ENCODE measurements around the gene PPP2R3A. TPM values are rescaled to one million over a fixed set of nuclear protein-coding genes. Genes with fewer than 3 reads are reported as not detected.
"Not testable (repeated sequence)": the region's sequence is repeated elsewhere in the genome, so short reads cannot be mapped to it uniquely, and the experiment has no call there.

PPP2R3A gene
- total and polyA plus RNA-seq, 7 experiments from 2014 or later: 0.13 to 0.89 (median 0.40) TPM; not detected in 1

- peak overlapping the region; percentile 71 to 100 (median 99) for H3K27ac Mint-ChIP-seq
- CTCF ChIA-PET: not testable (repeated sequence)
Measured at GRCh38 chr3:136192195-136192594, 226.7 kb downstream of the PPP2R3A start.

GRCh38 chr3:136192831-136193230, 227.3 kb downstream of the PPP2R3A start:
- Mint-ChIP-seq H3K36me3 (peaks cover 6 to 46% (median 17%) of the 10 kb centered on the region in 5 donors), H3K9me3 (peaks cover 0 to 17% (median 0%) of the 10 kb centered on the region in 11 donors), H3K27ac (peak overlapping the region; percentile 63 to 100 (median 99)), H3K4me3 (peak overlapping the region; percentile 91 to 99 (median 98)), H3K27me3 (peaks cover 0 to 6% (median 0%) of the 10 kb centered on the region in 5 donors), H3K4me1 (peaks cover 46 to 68% (median 63%) of the 10 kb centered on the region in 7 donors)
- no peaks in the 10 kb centered on the region for H3K27me3 ChIP-seq (ENCODE audit: control insufficient read depth in 2 of 2, insufficient read depth in 2 of 2, low read length in 2 of 2)
- POLR2A ChIA-PET: interaction anchor here (0.6 to 6.3 kb wide), 6 partner anchors 10 to 560 kb away, joined by 3 to 78 read pairs (median 4); partner anchors contain the start of genes PCCB and STAG1
- CTCF ChIA-PET: interaction anchor here (1.2 to 1.3 kb wide), 2 partner anchors 20 to 821 kb away, joined by 3 read pairs; no protein-coding TSS in a partner anchor
- peaks cover 30 to 36% of the 10 kb centered on the region in 2 donors for H3K4me1 ChIP-seq (ENCODE audit: control insufficient read depth in 2 of 2, insufficient read depth in 2 of 2, low read length in 2 of 2)
- intact Hi-C loops (cut with micrococcal nuclease): loop anchor here (2.0 to 10.0 kb wide), 8 partner anchors 14 to 1992 kb away; partner anchors contain the start of genes ARMC8 (in 1 of the 2) and PPP2R3A (in 1 of the 2)
- ATAC-seq (no peak), DNase-seq (no peak)
- no peaks in the 10 kb centered on the region for H3K9me3 ChIP-seq (ENCODE audit: control insufficient read depth in 2 of 3, low read length in 3 of 3)
- peaks cover 0 to 14% (median 0%) of the 10 kb centered on the region in 3 experiments for H3K36me3 ChIP-seq (ENCODE audit: control insufficient read depth in 2 of 3, insufficient read depth in 3 of 3, low read length in 3 of 3)
- peak overlapping the region; percentile 94 for H3K27ac ChIP-seq (ENCODE audit: low read depth, low read length)
- H3K4me3 ChIP-seq (ENCODE audit: low read length): peak overlapping the region; percentile 83

More at GRCh38 chr3:136192195-136192594, 226.7 kb downstream of the PPP2R3A start:
- Mint-ChIP-seq H3K4me3 (peak overlapping the region; percentile 91 to 99 (median 98)), H3K36me3 (peaks cover 6 to 46% (median 17%) of the 10 kb centered on the region in 5 donors), H3K4me1 (peaks cover 51 to 68% (median 63%) of the 10 kb centered on the region in 7 donors), H3K9me3 (peaks cover 0 to 17% (median 0%) of the 10 kb centered on the region in 11 donors)
- not testable (repeated sequence) for H3K9me3 ChIP-seq (ENCODE audit: control insufficient read depth in 2 of 3, low read length in 3 of 3); H3K27me3 ChIP-seq (ENCODE audit: control insufficient read depth in 2 of 2, insufficient read depth in 2 of 2, low read length in 2 of 2); DNase-seq; H3K27me3 Mint-ChIP-seq; ATAC-seq
- intact Hi-C loops (cut with micrococcal nuclease): loop anchor here (2.0 to 10.0 kb wide), 8 partner anchors 13 to 1993 kb away; partner anchors contain the start of genes ARMC8 (in 1 of the 2) and PPP2R3A (in 1 of the 2)
- Histone ChIP-seq H3K4me1 (ENCODE audit: control insufficient read depth in 2 of 2, insufficient read depth in 2 of 2, low read length in 2 of 2) (peaks cover 32 to 39% of the 10 kb centered on the region in 2 donors), H3K4me3 (ENCODE audit: low read length) (peak overlapping the region; percentile 83), H3K27ac (ENCODE audit: low read depth, low read length) (peak overlapping the region; percentile 94), H3K36me3 (ENCODE audit: control insufficient read depth in 2 of 3, insufficient read depth in 3 of 3, low read length in 3 of 3) (peaks cover 0 to 14% (median 0%) of the 10 kb centered on the region in 3 experiments)
- POLR2A ChIA-PET: interaction anchor here (1.6 to 6.3 kb wide), 2 partner anchors 57 to 561 kb away, joined by 4 to 78 read pairs; partner anchors contain the start of genes PCCB and STAG1

- Mint-ChIP-seq H3K4me1 (peaks cover 42 to 67% (median 63%) of the 10 kb centered on the region in 7 donors), H3K4me3 (peak overlapping the region; percentile 91 to 99 (median 98)), H3K9me3 (peaks cover 0 to 17% (median 0%) of the 10 kb centered on the region in 11 donors), H3K36me3 (peaks cover 6 to 47% (median 16%) of the 10 kb centered on the region in 5 donors), H3K27ac (peak overlapping the region; percentile 94 to 100 (median 99)), H3K27me3 (peaks cover 0 to 6% (median 0%) of the 10 kb centered on the region in 5 donors)
- DNase-seq: no peak
- peaks cover 0 to 14% (median 0%) of the 10 kb centered on the region in 3 experiments for H3K36me3 ChIP-seq (ENCODE audit: control insufficient read depth in 2 of 3, insufficient read depth in 3 of 3, low read length in 3 of 3)
- peak overlapping the region; percentile 94 for H3K27ac ChIP-seq (ENCODE audit: low read depth, low read length)
- peak overlapping the region; percentile 83 for H3K4me3 ChIP-seq (ENCODE audit: low read length)
- no peaks in the 10 kb centered on the region for H3K9me3 ChIP-seq (ENCODE audit: control insufficient read depth in 2 of 3, low read length in 3 of 3)
- peaks cover 30% of the 10 kb centered on the region in 2 donors for H3K4me1 ChIP-seq (ENCODE audit: control insufficient read depth in 2 of 2, insufficient read depth in 2 of 2, low read length in 2 of 2)
- intact Hi-C loops (cut with micrococcal nuclease): loop anchor here (1.0 to 10.0 kb wide), 12 partner anchors 7 to 1991 kb away; partner anchors contain the start of genes ARMC8 (in 1 of the 2) and PPP2R3A (in 1 of the 2)
- ChIA-PET CTCF (interaction anchor here (0.6 to 1.3 kb wide), 4 partner anchors 13 to 821 kb away, joined by 3 read pairs; no protein-coding TSS in a partner anchor), POLR2A (interaction anchor here (0.6 to 6.3 kb wide), 12 partner anchors 7 to 668 kb away, joined by 3 to 78 read pairs (median 4); partner anchors contain the start of genes NCK1, PCCB and STAG1)
- ATAC-seq: no peak
- H3K27me3 ChIP-seq (ENCODE audit: control insufficient read depth in 2 of 2, insufficient read depth in 2 of 2, low read length in 2 of 2): no peaks in the 10 kb centered on the region
Measured at GRCh38 chr3:136193278-136194054, 227.9 kb downstream of the PPP2R3A start.

GRCh38 chr3:136194409-136195257, 229.1 kb downstream of the PPP2R3A start:
- POLR2A ChIA-PET: interaction anchor here (0.6 to 6.3 kb wide), 16 partner anchors 8 to 1709 kb away, joined by 3 to 78 read pairs (median 4); partner anchors contain the start of genes ANAPC13, CEP63, NCK1 and PCCB
- H3K27me3 ChIP-seq (ENCODE audit: control insufficient read depth in 2 of 2, insufficient read depth in 2 of 2, low read length in 2 of 2): no peaks in the 10 kb centered on the region
- Mint-ChIP-seq H3K4me1 (peaks cover 32 to 56% (median 52%) of the 10 kb centered on the region in 7 donors), H3K27ac (peak overlapping the region; percentile 94 to 100 (median 99)), H3K36me3 (peaks cover 6 to 48% (median 13%) of the 10 kb centered on the region in 5 donors), H3K9me3 (peaks cover 0 to 17% (median 0%) of the 10 kb centered on the region in 11 donors), H3K4me3 (peak overlapping the region; percentile 91 to 99 (median 98)), H3K27me3 (peaks cover 0 to 6% (median 0%) of the 10 kb centered on the region in 5 donors)
- no peaks in the 10 kb centered on the region for H3K9me3 ChIP-seq (ENCODE audit: control insufficient read depth in 2 of 3, low read length in 3 of 3)
- H3K36me3 ChIP-seq (ENCODE audit: control insufficient read depth in 2 of 3, insufficient read depth in 3 of 3, low read length in 3 of 3): peaks cover 0 to 14% (median 0%) of the 10 kb centered on the region in 3 experiments
- H3K4me3 ChIP-seq (ENCODE audit: low read length): peak overlapping the region; percentile 83
- peak; percentile 31 for ATAC-seq
- DNase-seq: peak; percentile 25 to 89 (median 76)
- H3K4me1 ChIP-seq (ENCODE audit: control insufficient read depth in 2 of 2, insufficient read depth in 2 of 2, low read length in 2 of 2): peaks cover 19 to 23% of the 10 kb centered on the region in 2 donors
- intact Hi-C loops (cut with micrococcal nuclease): loop anchor here (1.0 to 10.0 kb wide), 12 partner anchors 8 to 1990 kb away; partner anchors contain the start of genes ARMC8 (in 1 of the 2) and PPP2R3A (in 1 of the 2)
- peak overlapping the region; percentile 94 for H3K27ac ChIP-seq (ENCODE audit: low read depth, low read length)
- CTCF ChIA-PET: interaction anchor here (0.6 to 1.6 kb wide), 5 partner anchors 15 to 558 kb away, joined by 3 to 6 read pairs (median 3); partner anchors contain the start of genes PCCB and STAG1

GRCh38 chr3:136195258-136196063, 229.9 kb downstream of the PPP2R3A start:
- peaks cover 0 to 14% (median 0%) of the 10 kb centered on the region in 3 experiments for H3K36me3 ChIP-seq (ENCODE audit: control insufficient read depth in 2 of 3, insufficient read depth in 3 of 3, low read length in 3 of 3)
- H3K27me3 Mint-ChIP-seq: peaks cover 0 to 7% (median 0%) of the 10 kb centered on the region in 5 donors
- intact Hi-C loops (cut with micrococcal nuclease): loop anchor here (1.0 to 10.0 kb wide), 14 partner anchors 21 to 1989 kb away; partner anchors contain the start of genes NCK1 (in 2 of the 2), PCCB (in 2 of the 2), STAG1 (in 2 of the 2) and ANAPC13 (in 1 of the 2)
- H3K27me3 ChIP-seq (ENCODE audit: control insufficient read depth in 2 of 2, insufficient read depth in 2 of 2, low read length in 2 of 2): no peaks in the 10 kb centered on the region
- ATAC-seq: peak; percentile 69
- peak overlapping the region; percentile 83 for H3K4me3 ChIP-seq (ENCODE audit: low read length)
- peaks cover 0 to 17% (median 0%) of the 10 kb centered on the region in 11 donors for H3K9me3 Mint-ChIP-seq
- H3K4me1 Mint-ChIP-seq: peaks cover 27 to 47% (median 45%) of the 10 kb centered on the region in 7 donors
- peak overlapping the region; percentile 94 for H3K27ac ChIP-seq (ENCODE audit: low read depth, low read length)
- peaks cover 11 to 15% of the 10 kb centered on the region in 2 donors for H3K4me1 ChIP-seq (ENCODE audit: control insufficient read depth in 2 of 2, insufficient read depth in 2 of 2, low read length in 2 of 2)
- DNase-seq: peak in 4 of 9 donors; percentile 74 to 82 (median 78)
- H3K27ac Mint-ChIP-seq: peak overlapping the region; percentile 96 to 100 (median 99)
- CTCF ChIA-PET: interaction anchor here (0.5 to 2.5 kb wide), 7 partner anchors 16 to 819 kb away, joined by 3 to 8 read pairs (median 5); partner anchors contain the start of genes PCCB and STAG1
- H3K4me3 Mint-ChIP-seq: peak overlapping the region; percentile 91 to 99 (median 98)
- POLR2A ChIA-PET: interaction anchor here (0.6 to 6.3 kb wide), 21 partner anchors 8 to 1710 kb away, joined by 3 to 78 read pairs (median 4); partner anchors contain the start of genes ANAPC13, CEP63, NCK1 and PCCB
- H3K36me3 Mint-ChIP-seq: peaks cover 6 to 46% (median 13%) of the 10 kb centered on the region in 5 donors
- no peaks in the 10 kb centered on the region for H3K9me3 ChIP-seq (ENCODE audit: control insufficient read depth in 2 of 3, low read length in 3 of 3)

Data from naive thymus-derived CD4-positive, alpha-beta T cell (primary cell).